Hematopoietic multipotent progenitor cell treated with erythropoietin and hydrocortisone succinate and interleukin-3 and kit ligand, for 4 days (in vitro differentiated cells): ENCODE data around the gene CDH26.

Source experiments
- DNase-seq: peaks from one replicate; pipeline ENCODE4 v3.0.0-alpha.2; 2015

Gene CDH26

DNA sequence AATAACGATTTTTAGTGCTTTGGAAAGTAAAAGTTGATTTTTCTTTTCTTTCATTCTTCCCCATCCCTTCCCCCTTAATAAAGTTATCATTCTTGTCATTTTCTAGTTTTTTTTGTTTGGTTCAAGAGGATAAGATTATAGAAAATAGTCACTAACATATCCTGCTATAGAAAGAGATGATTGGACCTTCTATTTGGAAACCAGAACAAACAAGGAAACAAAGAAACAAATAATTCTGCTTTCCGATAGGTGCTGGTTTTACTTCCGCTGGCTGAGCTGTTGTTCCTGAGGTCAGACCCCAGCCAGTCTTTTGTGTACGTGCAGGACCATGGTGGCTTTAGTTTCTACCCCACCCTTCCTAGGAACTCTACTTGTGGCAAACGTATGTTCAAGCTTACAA is at the start of gene CDH26:
CDH26 (plus strand) TSS at position 301 of the 400 bp plus-strand sequence. CDS start 304 bp downstream, outside the sequence.
- DNase-seq, result no peak

DNA sequence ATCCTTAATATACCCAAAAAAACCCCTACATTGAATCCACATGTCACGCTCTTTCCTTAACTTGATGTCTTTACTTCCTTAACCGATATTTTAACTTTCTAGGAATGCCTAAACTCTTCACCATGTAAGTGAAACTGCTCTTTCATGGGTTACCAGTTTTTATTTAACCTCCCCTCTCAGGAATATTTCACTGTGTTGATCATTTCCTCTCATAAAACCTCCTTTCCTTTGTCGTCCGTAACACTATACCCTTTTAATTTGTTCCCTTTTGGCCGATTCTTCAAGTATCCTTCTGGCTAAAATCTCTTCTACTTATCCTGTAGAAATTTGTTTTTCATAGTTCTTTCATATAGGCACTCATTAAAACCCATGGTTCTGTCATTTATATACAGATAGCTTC is 49.4 kb upstream of the CDH26 start:
- no peak for DNase-seq

DNA sequence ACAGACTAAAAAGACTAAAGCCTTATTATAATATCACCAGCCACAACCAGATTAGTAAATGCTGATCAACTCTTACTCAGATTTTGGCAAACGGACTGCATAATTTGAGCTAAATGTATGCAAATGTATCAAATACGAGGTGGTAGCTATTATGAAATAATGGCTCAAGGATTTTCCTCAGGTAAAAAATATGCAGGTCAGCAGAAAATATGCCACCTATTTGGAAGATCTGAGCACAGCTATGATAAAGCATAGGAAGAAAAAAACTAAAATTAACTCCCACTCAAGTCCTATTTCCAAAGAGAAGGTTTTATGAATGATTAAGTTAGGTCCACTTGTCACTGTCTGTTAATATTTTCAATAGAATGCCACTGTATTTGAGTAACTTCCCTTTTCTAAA is 47.2 kb upstream of the CDH26 start:
- no peak for DNase-seq

DNA sequence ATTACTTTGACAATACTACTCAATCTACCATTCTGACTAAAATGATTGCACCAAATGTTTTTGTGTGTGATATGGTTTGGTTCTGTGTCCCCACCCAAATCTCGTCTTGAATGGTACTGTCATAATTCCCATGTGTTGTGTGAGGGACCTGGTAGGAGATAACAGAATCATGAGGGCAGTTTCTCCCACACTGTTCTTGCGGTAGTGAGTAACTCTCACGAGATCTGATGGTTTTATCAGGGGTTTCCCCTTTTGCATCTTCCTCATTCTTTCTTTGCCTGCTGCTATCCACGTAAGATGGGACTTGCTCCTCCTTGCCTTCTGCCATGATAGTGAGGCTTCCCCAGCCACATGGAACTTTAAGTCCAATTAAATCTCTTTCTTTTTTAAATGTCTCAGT is 45.6 kb upstream of the CDH26 start:
- DNase-seq, result peak; percentile 64

DNA sequence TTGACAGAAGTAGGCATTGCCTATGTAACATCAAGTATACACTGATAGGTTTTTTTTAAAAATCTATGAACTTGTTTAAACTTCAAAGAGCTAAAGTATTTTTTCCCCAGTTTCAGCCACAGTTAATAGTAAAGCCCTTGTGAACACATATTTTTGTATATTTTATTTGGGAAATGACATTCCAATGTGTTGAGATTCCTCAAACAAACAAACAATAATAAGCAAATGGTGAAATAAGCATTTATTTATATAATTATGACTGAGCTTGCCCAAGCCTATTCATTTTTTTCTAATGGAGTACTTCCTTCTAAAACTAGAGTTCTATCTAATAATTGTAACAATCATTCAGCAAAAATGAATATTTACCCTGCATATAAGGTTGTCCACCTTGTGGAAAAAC is 37.3 kb upstream of the CDH26 start:
- DNase-seq, result no peak

DNA sequence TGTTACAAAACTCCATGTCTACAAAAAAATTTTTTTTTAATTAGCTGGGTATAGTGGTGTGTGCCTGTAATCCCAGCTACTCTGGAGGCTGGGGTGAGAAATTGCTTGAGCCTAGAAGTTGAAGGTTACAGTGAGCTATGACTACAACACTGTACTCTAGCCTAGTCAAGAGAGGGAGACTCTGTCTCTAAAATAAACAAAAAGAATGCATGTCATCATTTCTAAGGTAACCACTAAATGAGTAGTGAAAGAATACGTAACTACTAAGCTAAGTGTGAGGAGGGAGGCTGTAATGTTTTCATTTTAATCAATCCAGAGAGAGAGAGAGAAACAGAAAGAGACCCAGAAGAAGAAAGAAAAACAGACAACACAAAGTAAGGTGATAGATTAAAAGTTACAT is 34.7 kb upstream of the CDH26 start:
- no peak for DNase-seq

DNA sequence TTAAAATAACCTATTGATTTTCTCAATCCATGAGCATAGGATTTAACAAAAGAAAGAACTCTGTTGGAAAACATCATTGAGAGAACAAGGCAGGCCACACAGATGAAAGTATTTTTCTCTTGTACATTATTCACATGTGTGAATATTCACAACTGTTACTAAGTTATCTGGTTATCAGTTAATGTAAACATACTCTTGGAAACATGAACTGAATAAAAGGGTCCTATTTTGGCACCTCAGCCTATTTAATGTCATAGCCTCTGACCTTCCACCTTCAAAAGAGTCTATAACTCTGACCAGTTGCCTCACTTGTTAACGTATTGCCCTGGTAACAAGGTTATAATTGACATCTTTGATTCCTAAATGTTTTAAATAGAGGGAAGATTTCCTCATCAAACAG is 32.9 kb upstream of the CDH26 start:
- no peak for DNase-seq

DNA sequence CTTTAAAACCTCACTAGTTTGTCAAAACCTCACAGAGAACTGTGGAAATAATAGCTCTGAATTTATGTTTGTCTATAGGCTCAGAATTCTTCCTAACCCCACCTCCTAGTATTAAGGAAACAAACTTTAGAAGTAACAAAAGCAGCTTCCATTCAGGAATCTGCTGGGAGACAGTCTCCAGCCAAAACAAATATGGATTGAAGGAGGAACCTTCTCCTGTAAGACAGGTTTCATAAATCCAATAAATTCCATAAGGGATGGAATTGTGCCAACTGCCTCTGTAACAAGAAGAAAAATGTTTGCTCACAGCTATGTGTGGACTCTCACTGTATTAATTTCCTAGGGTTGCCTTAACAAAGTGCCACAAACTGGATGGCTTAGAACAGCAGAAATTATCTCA is 32.3 kb upstream of the CDH26 start:
- DNase-seq, result no peak

DNA sequence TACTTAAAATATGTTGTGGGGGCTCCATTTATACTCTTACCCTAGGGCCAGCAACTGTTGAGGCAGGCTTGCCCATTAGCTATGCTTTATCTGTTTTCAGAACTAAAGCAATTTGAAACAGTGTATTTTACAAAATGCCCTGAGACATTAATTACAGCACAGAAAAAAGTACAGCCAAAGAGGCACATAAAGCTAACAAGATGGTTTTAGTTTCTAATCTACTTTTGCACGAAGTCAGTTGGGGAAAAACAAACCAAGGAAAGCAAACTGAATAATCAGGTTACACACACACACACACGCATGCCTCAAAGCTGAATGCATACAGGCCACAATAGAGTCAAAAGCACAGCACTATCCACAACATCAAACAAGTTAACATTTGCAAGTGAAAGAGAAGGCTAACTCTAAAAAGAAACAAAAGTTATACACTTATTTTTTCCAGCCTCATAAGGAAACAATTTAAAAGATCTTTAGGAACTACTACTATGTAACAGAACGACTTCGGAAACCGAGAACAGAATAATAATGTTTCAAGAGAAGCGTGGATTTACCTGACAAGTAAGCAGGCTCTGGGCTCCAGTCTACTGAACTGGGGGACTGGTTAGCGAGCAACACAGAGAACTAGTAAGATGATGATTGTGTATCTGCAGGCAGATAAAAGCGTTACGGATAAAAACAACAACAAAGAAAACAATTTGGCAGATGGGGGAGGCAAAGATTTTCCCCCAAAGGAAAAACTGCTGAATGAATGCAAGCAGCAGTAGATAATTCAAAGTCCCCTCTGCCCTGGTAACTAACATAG is 26.5 kb upstream of the CDH26 start:
- no peak for DNase-seq

DNA sequence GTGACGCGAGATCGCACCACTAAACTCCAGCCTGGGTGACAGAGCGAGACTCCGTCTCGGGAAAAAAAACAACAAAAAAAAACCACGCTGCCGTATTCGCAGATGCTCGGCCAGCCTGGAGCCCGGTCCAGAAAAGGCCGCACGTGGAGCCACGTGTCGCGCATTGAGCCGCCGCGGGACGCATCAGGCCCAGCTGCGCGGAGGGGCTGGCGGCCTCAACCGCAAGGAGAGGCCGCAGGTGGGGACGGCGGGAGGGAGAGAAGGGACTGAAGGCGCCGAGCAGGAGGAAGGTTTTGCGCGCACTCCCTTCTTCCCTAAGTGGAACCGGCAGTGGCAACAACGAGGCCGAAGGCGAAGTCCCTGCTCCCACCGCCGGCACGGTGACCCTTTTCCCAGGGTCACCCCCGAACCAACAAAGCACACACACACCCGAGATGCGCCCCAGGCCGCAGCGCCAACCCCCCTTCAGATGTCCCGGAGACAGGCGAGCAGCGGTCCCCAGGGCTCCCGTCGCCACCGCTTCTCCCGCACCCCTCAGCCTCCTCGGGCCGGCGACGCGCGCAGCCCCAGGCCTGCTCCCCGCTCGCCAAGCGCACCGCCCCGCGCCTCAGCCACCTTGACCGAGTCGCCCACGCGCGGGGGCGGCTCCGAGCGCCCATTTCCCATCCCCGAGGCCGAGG is 25.5 kb upstream of the CDH26 start:
- DNase-seq, result no peak

DNA sequence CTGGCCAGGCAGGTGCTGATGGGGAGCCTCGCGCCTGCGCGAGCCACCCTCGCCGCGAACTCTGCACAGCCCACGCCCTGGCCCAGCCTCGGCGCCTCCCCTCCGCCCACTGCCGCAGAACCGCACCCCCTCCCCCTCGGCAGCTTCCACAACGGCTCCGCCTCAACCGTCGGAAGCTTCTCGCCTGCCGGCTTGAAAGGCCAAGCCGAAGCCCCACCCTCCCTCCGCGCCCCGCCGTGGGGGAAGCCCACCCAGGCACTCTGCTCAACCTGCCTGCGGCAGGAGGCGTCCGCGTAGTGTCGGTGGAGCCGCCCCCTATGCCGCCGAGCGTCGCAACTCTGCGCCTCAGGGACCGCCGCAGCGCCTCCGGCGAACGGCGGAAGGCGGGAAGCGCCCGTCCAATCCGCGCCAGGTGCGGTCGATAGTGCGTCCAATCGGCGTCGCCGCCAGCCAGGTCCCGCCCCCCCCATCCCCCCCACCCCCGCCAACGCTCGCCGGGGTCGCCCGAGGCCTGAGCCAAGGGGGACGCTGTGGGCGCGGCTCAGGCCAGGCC is 24.9 kb upstream of the CDH26 start, which contains the start of gene SYCP2:
SYCP2 (minus strand) TSS at position 342 of the 553 bp plus-strand sequence. CDS start 11,224 bp downstream, outside the sequence.
- DNase-seq, result peak; percentile 64

DNA sequence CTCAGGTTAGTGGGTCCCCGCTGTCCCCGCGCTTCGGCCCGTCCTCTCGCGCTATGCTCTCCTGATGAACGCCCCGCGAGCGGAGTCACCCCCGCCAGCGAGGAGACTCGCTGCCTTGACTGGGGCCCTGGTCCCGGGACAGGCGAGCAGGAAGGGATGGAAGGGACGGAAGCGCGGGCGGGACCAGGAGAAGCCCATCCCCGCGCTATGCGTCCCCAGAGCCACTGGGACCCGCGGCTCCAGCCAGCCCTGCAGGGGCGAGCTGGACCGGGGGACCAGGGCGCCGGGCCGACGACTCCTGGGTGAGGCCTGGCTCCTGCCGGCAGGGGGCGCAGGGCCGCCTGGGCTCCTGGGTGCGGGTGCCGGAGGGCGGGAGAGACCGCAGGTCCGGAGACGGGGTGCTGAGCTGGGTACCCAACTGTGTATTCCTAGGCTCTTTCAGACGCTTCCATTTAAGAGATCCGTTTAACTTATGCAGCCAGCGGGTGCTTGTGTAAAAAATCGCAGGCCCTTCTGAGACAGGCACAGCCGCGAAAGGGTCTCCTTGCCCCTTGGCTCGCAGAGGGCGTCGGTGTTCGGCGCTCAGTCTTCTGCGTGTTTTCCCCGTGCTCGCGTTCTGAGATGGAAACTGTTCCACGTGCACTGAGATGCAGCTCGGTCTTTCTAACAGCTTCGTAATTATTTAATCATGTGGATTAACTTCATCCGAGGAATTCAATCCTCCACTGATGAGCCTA is 24.2 kb upstream of the CDH26 start:
- DNase-seq, result peak; percentile 83

DNA sequence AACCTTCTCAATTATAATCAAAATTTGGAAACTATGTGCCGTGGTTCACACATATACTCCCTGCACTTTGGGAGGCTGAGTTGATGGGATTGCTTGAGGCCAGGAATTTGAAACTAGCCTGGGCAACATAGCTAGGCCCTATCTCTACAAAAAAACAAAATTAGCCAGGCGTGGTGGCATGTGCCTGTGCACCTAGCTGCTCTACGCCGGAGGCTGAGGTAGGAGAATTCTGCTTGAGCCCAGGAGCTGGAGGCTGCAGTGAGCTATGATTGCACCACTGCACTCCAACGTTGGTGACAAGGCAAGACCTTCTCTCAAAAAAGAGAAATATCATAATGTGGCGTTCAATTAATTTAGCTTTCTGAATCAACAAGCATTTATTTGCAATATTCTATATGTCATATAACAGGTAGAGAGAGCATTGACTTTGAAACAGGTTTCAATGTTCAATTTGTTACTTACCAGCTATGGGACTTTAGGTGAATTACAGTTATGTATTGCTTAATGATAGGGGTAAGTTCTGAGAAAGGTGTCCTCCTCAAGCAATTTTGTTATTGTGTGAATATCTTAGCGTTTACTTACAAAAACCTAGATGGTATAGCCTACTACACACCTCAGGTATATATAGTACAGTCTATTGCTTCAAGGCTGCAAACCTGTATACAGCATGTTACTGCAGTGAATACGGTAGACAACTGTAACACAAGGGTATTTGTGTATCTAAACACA is 22.6 kb upstream of the CDH26 start:
- no peak for DNase-seq

DNA sequence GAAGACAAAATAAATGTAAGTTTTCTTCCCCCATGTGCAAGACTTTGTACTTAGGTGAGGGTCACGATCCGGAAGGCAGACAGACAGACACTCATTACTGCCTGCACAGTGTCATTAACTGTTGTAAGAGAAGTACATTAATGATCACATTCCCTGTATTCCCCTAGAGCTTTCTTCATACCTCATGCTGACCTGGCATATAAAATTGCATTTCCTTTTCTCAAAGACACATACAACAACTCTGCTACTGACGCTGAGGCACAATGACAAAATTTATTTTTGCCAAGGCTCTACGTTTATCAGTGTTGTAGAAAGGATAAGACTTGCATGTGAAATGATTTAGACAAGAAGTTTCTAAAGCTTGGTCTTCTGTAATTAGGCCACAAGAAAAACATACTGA is 21.8 kb upstream of the CDH26 start:
- no peak for DNase-seq

DNA sequence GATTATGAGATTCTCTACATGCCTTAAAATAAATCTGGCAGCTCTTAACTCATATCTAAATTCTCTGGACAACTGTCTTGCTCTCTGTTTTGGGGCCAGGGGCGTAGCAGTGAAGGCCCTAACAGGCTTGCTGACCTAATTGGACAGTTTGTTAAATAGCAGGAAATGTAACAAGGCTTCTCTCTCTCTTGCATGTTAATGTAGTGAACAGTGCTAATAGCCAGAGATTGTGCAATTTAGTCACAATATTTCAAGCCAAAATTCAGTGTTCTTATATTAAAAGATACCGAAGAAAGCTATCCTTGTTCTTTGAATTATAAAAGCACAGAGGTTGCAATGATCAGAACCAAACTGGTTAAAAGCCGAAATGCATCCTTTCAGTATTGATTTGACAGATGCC is 21.1 kb upstream of the CDH26 start:
- DNase-seq, result peak; percentile 19

DNA sequence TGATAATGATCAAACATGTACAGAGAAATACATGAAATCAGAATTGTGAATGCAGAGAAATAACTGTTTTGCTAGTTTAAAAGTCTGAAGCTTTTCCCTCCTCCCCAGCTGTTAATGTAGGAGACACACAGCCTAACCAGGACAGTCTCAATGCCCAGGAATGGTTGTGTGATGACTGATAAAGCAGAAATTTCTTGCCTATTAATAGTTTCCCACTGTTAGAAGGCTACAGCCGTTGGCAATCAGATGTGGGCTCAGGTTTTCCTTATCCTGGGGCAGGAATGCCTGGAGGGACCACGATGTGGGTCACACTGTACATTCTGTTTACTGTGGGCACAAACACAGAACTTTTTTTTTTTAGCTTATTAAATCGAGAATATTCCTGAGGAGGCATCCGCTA is 20.0 kb upstream of the CDH26 start:
- no peak for DNase-seq

DNA sequence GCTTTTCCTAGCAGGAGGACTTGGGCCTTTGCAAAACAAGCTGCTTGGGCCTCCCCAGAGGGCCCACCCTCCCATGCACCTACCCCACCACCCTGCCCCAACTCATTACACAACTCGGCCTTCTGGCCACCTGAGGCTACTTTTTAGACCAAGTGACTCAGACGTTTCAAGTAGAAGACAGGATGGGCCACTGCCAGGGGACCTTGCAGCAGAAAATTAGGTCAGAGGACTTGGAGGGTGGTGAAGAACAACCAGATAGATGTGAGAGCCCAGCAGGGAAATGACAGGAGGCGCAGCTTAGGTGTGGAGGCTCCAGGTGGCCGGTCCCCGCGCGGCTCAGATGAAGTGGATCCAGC is 19.5 kb upstream of the CDH26 start:
- DNase-seq, result no peak

DNA sequence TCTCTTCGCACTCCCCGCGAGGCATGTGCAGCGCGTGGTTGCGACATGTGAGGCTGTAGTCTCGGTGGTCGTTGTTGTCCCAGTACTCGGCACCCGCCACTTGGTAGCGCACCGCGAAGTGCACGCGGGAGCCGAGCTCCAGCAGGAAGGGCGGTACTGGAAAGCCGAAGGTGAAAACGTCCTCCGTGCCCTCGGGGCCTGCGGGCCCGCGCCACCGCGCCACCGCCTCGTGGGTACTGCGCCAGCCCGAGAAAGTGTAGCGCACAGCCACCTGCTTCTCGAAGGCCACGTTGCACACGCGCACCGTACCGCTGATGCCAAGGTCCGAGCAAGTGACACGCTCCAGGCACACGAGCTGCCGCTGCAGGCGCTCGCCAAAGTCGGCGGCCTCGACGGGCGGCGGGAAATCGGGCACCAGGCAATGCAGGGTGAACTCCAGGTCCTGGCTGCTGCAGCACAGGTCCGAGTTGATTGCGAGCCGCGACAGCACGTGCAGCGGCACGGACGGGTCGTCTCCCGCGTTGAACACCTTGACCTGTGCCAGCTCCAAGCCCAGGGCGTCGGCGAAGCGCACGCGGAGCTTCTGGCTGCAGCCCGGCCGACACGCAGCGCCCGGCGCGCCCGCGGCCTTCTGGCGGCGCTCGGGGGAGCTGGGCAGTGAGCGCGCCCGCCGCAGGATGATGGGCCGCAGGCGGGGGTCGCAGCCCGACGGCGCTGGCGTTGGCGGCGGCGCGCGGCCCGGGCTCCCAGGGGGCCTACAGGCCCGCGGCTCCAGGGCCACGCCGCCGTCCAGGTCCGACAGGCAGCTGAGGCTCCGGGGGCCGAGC is 19.0 kb upstream of the CDH26 start:
- DNase-seq, result no peak

DNA sequence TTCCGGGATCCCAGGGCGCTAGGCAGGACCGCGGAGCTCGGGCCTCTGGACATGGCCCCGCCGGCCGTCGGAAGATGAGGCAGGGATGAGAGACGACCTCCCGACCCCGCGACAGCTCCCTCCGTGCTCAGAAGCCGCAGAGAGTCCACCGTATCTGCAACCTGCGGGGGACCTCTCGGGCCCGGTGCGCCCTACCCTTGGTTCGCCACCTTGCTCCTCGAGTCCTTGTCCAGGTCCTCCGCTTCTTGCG is 18.4 kb upstream of the CDH26 start:
- no peak for DNase-seq

DNA sequence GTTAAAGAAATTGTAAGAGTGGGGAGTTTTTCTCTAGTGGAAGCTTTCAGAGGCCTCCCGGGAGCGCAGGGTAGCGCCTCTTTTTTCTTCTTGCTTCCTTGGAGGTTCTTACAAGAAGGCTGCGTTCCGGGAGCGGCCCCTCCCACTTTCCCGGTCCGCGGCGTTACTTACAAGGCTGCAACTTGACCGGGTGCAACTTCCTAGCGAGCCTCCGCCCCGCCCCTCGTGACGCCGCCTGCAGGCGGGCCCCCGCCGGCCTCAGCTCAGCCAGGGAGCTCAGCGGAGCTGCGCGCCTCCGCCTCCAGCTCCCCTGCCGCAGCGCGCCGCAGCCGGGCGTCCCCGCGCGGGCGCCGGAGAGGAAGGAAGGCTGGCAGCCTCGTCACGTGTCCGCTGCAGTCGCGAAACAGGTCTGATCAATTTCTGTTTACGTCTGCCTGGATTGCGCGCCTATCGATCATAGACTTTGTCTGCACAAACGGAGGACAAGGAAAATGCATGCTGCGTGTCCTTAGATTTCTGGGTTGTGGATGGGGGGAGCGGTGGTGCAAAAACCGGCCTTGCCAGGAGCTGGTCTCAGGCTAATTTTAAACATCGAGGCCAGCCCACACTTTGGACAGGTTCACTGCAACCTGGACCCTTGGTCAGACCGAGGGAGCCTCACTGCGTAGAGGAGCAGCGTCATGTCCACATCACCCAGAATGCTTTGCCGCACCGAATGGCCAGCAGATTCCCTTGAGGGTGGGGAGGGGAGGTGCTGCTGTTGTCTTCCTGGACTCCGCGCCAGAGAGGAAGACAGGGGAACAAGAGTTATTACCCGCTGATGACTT is 17.9 kb upstream of the CDH26 start, which contains the start of the genes FAM217B and PPP1R3D:
FAM217B (plus strand) TSS at position 261 of the 827 bp plus-strand sequence. CDS start 3,555 bp downstream, outside the sequence.
PPP1R3D (minus strand) TSS at position 177 of the 827 bp plus-strand sequence. CDS start 374 bp downstream, outside the sequence.
- DNase-seq, result peak; percentile 98

DNA sequence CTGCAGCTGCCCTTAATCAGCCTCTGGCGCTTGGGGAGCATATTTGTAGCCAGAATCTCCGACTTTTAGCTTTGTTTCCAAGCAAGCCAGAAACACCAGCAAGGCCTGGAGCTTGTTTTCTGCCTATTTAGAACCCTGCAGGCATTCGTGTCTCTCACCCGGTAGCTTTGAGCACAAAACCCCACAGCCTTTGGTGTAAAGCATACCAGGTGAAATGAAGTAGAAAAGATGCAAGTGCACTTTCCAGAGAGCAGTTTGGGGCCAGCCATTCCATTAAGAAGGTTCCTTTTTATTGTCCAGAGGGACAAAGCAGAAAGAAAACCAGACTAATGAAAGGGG is 17.3 kb upstream of the CDH26 start:
- no peak for DNase-seq
